OCI-LY3 (cell line): ENCODE measurements around the gene MARK4.

Experiments used
- H2AFZ ChIP-seq: fragments of 200-600, 300-600 bp; shearing (Covaris generic); 2 replicates; pipeline ENCODE4 v1.6.0; 2014; ENCODE audit warnings: antibody characterized with exemption, low read depth, low read length
- H3K27ac ChIP-seq: fragments of 200-600, 300-600 bp; sonication (generic); 2 replicates; pipeline ENCODE4 v1.5.1; 2014; ENCODE audit warnings: mild to moderate bottlenecking, low read length, moderate library complexity, mixed read lengths
- H3K27me3 ChIP-seq: fragments of 200-600, 300-600 bp; sonication (generic); 2 replicates; pipeline ENCODE4 v1.6.1; 2014; ENCODE audit warnings: low read depth, low read length, mixed read lengths
- H3K36me3 ChIP-seq: fragments of 200-600, 300-600 bp; sonication (generic); replicated peaks from 2 replicates; pipeline ENCODE3; 2014; ENCODE audit warnings: low read depth, low read length, mixed read lengths
- H3K4me1 ChIP-seq: fragments of 300-600, 200-600 bp; sonication (generic); 2 replicates; pipeline ENCODE4 v1.6.1; 2014; ENCODE audit warnings: low read length, mixed read lengths
- H3K4me2 ChIP-seq: fragments of 200-600, 300-600 bp; sonication (generic); 2 replicates; pipeline ENCODE4 v1.6.1; 2014; ENCODE audit warnings: low read length, mixed read lengths
- H3K4me3 ChIP-seq: fragments of 300-600, 200-600 bp; sonication (generic); 2 replicates; pipeline ENCODE4 v1.5.1; 2014; ENCODE audit warnings: antibody characterized with exemption, mild to moderate bottlenecking, low read length, moderate library complexity
- H3K79me2 ChIP-seq: fragments of 300-600, 200-600 bp; shearing (Covaris generic); 2 replicates; pipeline ENCODE4 v1.6.1; 2014; ENCODE audit warnings: mild to moderate bottlenecking, low read length, mixed read lengths
- H3K9ac ChIP-seq: fragments of 300-600, 200-600 bp; shearing (Covaris generic); 2 replicates; pipeline ENCODE4 v1.6.0; 2014; ENCODE audit warnings: mild to moderate bottlenecking, low read length, moderate library complexity
- H3K9me3 ChIP-seq: fragments of 200-600, 300-600 bp; shearing (Covaris generic); 2 replicates; pipeline ENCODE4 v1.6.1; 2014; ENCODE audit warnings: low read length, mixed read lengths; ENCODE audit not compliant: insufficient read depth
- H4K20me1 ChIP-seq: fragments of 200-600, 300-600 bp; sonication (generic); 2 replicates; pipeline ENCODE4 v1.6.1; 2016; ENCODE audit warnings: low read length, mixed read lengths; ENCODE audit not compliant: insufficient read depth
- EZH2phosphoT487 ChIP-seq: fragments of 200-600 bp; shearing (Covaris generic); IDR thresholded peaks from 2 replicates; pipeline ENCODE4 v1.6.1; 2018; ENCODE audit warnings: antibody characterized with exemption, mixed run types, low read depth
- TF ChIP-seq, protein P1 (sequence below): fragments of 200-600, 300-600 bp; sonication (generic); IDR thresholded peaks from 2 replicates; pipeline ENCODE4 v1.5.1; 2014; ENCODE audit warnings: antibody characterized with exemption, low read length, low read depth

The MARK4 gene

DNA sequence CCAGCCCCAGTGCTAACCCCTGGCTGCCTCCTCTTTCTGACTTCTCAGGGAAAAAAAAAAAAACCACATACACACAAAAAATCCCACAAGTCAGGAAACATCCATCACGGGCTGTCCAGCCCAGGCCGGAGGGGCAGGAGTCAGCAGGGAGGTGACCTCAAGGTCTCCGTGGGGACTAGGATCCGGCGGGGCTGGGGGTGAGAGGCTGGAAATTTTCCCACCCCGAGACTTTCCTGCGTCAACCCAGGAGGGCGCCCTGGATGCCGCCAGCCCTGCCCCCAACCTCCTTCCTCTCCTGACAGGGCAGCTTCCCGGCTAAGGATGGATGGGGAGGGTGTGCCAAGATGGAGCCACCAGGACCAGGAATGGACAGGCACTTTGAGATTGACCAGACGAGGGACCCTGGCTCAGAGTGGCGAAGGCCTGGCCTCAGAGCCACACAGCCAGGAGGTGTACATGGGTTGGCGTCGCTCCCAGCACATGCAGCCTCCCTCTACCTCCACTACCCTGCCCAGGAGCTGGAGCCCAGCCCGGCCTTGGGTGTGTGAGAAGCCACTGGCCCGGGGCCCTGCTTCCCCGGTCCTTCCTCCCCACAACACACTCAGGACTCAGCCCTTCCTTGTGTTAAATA lies 39.2 kb upstream of the MARK4 start:
- Histone ChIP-seq H3K4me3 (no peak overlapping the region), H3K27me3 (0 out of 2 replicates have a peak, but pooled peaks cover 5% of the 10 kb centered on the region), H2AFZ (0 out of 2 replicates have a peak overlapping the region, but pooled peaks have one; percentile 61), H3K27ac (no peak overlapping the region), H4K20me1 (no peaks in the 10 kb centered on the region), H3K79me2 (no peaks in the 10 kb centered on the region), H3K4me2 (no peak overlapping the region), H3K4me1 (no peaks in the 10 kb centered on the region), H3K9ac (no peak overlapping the region), H3K9me3 (no peaks in the 10 kb centered on the region), H3K36me3 (no peaks in the 10 kb centered on the region)
- no peak for TF ChIP-seq EZH2phosphoT487
- TF ChIP-seq, protein P1, sequence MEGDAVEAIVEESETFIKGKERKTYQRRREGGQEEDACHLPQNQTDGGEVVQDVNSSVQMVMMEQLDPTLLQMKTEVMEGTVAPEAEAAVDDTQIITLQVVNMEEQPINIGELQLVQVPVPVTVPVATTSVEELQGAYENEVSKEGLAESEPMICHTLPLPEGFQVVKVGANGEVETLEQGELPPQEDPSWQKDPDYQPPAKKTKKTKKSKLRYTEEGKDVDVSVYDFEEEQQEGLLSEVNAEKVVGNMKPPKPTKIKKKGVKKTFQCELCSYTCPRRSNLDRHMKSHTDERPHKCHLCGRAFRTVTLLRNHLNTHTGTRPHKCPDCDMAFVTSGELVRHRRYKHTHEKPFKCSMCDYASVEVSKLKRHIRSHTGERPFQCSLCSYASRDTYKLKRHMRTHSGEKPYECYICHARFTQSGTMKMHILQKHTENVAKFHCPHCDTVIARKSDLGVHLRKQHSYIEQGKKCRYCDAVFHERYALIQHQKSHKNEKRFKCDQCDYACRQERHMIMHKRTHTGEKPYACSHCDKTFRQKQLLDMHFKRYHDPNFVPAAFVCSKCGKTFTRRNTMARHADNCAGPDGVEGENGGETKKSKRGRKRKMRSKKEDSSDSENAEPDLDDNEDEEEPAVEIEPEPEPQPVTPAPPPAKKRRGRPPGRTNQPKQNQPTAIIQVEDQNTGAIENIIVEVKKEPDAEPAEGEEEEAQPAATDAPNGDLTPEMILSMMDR: no peak

DNA sequence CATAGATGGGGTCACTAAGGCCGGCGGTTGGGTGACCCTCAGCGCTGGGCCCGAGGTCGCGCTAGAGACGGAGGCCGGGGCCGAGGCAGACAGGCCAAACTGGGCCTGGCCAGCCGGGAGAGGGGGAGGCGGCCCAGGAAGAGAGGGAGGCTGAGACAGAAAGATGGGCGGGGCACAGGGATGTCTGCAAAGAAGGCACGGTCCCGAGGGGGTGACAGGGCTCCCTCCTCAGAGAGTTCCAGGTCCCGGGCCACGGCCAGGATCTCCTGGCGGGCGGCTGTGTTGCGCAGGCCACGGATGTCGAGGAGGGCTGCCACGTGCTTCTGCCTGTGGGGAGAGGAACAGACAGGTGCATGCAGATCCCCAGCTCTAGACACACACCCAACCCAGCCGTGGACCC lies 38.0 kb upstream of the MARK4 start:
- Histone ChIP-seq H4K20me1 (no peaks in the 10 kb centered on the region), H3K9ac (no peak overlapping the region), H3K9me3 (no peaks in the 10 kb centered on the region), H3K4me1 (no peaks in the 10 kb centered on the region), H3K27me3 (0 out of 2 replicates have a peak, but pooled peaks cover 5% of the 10 kb centered on the region), H3K4me2 (no peak overlapping the region), H3K27ac (no peak overlapping the region), H3K36me3 (no peaks in the 10 kb centered on the region), H2AFZ (no peak overlapping the region), H3K4me3 (no peak overlapping the region), H3K79me2 (no peaks in the 10 kb centered on the region)
- TF ChIP-seq, protein P1: no peak
- TF ChIP-seq EZH2phosphoT487: no peak

DNA sequence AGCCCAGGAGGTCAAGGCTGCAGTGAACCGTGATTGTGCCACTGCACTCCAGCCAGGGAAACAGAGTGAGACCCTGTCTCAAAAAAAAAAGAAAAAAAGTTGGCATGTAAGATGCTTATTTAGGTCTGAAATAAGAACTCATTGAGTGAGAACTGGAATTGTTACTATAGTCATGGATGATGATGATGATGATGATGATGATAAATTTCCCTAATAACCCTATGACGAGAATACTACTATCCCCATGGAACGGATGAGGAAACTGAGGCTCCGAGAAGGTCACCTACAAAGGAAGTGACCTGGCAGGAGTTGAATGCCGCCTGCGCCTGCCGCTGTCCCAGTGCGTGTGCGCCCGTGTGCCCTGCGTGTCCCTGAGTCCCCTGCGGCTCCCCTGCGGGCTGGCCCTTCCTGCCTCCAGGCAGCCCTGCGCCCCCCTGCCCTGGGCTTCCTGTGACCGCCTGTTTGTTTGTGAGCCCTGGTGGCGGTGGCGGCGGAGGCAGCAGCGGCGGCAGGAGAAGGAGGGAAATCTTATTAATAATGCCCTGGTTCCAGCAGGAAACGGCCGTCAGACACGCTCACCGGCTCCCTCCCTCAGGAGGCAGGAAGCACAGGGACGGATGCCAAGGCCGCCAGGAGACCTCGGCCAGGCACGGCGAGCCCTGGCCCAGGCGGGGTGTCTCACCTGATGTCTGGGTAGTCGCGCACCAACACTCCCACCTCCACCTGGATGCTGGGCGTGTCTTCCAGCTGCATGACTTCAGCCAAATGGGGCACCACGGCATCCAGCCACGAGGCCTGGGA lies 35.5 kb upstream of the MARK4 start:
- Histone ChIP-seq H3K9me3 (no peaks in the 10 kb centered on the region), H3K9ac (no peak overlapping the region), H3K27ac (no peak overlapping the region), H4K20me1 (no peaks in the 10 kb centered on the region), H2AFZ (no peak overlapping the region), H3K4me2 (no peak overlapping the region), H3K4me3 (no peak overlapping the region), H3K79me2 (no peaks in the 10 kb centered on the region), H3K4me1 (peaks cover 5% of the 10 kb centered on the region), H3K27me3 (peaks cover 15% of the 10 kb centered on the region), H3K36me3 (no peaks in the 10 kb centered on the region)
- TF ChIP-seq, protein P1: no peak
- TF ChIP-seq EZH2phosphoT487: no peak

DNA sequence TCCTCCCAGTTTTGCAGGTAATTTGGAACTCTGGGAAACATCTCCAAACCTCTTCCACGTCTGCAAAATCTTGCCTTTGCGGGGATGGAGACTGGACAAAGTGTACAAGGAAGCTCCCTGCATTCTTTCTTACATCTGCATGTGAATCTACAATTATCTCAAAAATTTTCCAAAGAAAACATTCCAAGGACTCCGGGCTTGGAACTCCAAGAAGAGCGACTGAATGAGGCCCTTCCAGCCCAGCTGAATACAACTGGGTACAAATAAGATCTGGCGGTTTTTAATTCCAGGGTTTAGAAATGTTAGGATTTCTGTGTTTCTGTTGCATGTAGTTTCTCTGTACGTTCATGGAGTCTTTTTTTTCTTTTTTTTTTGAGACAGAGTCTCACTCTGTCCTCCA lies 34.4 kb upstream of the MARK4 start:
- no peak overlapping the region for H3K4me2 ChIP-seq

More for the DNA sequence above, 34.4 kb upstream of the MARK4 start:
- no peaks in the 10 kb centered on the region for H3K9me3 ChIP-seq
- no peaks in the 10 kb centered on the region for H4K20me1 ChIP-seq
- H3K4me1 ChIP-seq: peaks cover 9% of the 10 kb centered on the region
- H3K36me3 ChIP-seq: no peaks in the 10 kb centered on the region
- H2AFZ ChIP-seq: no peak overlapping the region
- H3K9ac ChIP-seq: no peak overlapping the region
- TF ChIP-seq, protein P1: no peak
- TF ChIP-seq EZH2phosphoT487: no peak
- no peaks in the 10 kb centered on the region for H3K79me2 ChIP-seq
- peaks cover 16% of the 10 kb centered on the region for H3K27me3 ChIP-seq
- H3K4me3 ChIP-seq: no peak overlapping the region
- H3K27ac ChIP-seq: no peak overlapping the region
